Suprapubic skin (tissue), 3 donors: ENCODE results near the gene RELN.

Source experiments
- EP300 ChIP-seq: sonication (generic); formaldehyde crosslinking; IDR thresholded peaks from one replicate; pipeline ENCODE4 v1.6.1; 2017; ENCODE audit warnings: antibody characterized with exemption
- POLR2A ChIP-seq, 2 donors: fragments of 450-650 bp; IDR thresholded peaks; one replicate each; pipeline ENCODE4 v1.6.1; 2017; ENCODE audit warnings: antibody characterized with exemption in 2 of 2, mild to moderate bottlenecking in 2 of 2, moderate library complexity in 2 of 2
- TF ChIP-seq, protein P1 (sequence below), 2 donors: fragments of 200-600 bp in 1 of 2; fragments of 450-650 bp in 1 of 2; sonication (generic) in 1 of 2; IDR thresholded peaks; one replicate each; pipeline ENCODE4 v1.5.1; 2016 to 2019; ENCODE audit warnings: antibody characterized with exemption in 2 of 2, mild to moderate bottlenecking in 1 of 2, moderate library complexity in 1 of 2

DNA sequence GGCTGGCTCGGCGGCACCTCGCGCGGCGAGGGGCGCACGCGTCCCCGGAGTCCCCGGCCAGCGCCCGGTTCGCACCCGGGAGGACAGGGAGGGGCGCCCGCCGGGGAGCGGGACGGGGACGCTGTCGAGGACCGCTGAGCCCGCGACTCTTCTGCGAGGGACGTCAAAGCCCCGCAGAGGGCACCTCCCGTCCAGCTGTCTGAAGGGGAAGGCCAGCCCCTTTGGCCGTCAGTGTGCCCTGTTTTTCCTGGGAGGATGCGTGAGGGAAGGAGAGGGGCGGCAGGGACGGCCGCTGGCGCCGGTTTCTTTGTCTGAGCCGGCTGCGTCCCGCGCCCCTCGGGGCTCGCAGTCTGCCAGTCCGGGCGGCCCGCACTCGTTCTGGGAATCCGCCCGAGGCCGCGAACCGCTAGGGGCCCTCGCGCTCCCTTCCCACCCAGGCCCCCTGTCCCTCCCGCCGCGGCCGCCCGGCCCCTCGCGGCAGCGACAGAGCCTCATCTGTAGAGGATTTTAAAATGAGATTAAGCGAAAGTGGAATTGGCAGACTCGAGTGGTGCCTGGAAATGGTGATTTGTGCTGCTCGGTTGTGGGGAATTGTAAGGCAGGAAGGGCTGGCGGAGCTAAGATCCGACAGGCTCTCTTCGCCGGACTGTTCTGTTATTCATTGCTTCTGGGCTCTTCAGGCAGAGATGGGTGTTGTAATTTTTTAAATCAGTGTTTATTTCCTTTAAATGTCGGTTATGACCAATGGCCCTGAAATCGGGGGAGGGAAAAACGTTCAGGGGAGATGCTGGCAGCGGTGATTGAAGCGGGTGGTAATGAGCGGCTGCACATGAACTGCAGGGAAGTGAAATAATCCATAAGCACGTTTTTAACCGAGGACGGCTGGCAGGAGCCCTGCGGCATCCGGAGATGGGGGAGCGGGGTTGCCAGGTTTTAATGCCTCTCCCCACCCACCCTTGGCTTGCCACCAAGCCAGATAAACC, 618 bp upstream of the RELN start:
- TF ChIP-seq, protein P1, sequence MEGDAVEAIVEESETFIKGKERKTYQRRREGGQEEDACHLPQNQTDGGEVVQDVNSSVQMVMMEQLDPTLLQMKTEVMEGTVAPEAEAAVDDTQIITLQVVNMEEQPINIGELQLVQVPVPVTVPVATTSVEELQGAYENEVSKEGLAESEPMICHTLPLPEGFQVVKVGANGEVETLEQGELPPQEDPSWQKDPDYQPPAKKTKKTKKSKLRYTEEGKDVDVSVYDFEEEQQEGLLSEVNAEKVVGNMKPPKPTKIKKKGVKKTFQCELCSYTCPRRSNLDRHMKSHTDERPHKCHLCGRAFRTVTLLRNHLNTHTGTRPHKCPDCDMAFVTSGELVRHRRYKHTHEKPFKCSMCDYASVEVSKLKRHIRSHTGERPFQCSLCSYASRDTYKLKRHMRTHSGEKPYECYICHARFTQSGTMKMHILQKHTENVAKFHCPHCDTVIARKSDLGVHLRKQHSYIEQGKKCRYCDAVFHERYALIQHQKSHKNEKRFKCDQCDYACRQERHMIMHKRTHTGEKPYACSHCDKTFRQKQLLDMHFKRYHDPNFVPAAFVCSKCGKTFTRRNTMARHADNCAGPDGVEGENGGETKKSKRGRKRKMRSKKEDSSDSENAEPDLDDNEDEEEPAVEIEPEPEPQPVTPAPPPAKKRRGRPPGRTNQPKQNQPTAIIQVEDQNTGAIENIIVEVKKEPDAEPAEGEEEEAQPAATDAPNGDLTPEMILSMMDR (IDR thresholded peaks at IDR 0.05) = no peak
- TF ChIP-seq POLR2A (IDR thresholded peaks at IDR 0.05) (no peak), EP300 (no peak)
